DOHH2 (cell line): ENCODE measurements around the gene MEX3C.

Experiments used
- H3F3A ChIP-seq: fragments of 200-600 bp; sonication (generic), shearing (Covaris generic); 2 replicates; pipeline ENCODE4 v1.6.0; 2016; ENCODE audit warnings: antibody characterized with exemption, mild to moderate bottlenecking; ENCODE audit not compliant: control insufficient read depth, insufficient read depth
- H3K27ac ChIP-seq: fragments of 200-600 bp; sonication (generic); 2 replicates; pipeline ENCODE4 v1.5.1; 2014; ENCODE audit warnings: low read depth, mild to moderate bottlenecking, low read length, moderate library complexity
- H3K27me3 ChIP-seq: fragments of 200-600 bp; sonication (generic); 2 replicates; pipeline ENCODE4 v1.6.1; 2014; ENCODE audit warnings: mild to moderate bottlenecking, low read length, mixed read lengths; ENCODE audit not compliant: control insufficient read depth
- H3K36me3 ChIP-seq: fragments of 200-600 bp; sonication (generic); 2 replicates; pipeline ENCODE4 v1.6.1; 2014; ENCODE audit warnings: mild to moderate bottlenecking, low read length, moderate library complexity, mixed read lengths; ENCODE audit not compliant: control insufficient read depth
- H3K4me1 ChIP-seq: fragments of 200-600 bp; sonication (generic); 2 replicates; pipeline ENCODE4 v1.6.1; 2014; ENCODE audit warnings: mild to moderate bottlenecking, low read length, mixed read lengths; ENCODE audit not compliant: control insufficient read depth
- H3K4me2 ChIP-seq: fragments of 200-600 bp; sonication (generic); 2 replicates; pipeline ENCODE4 v1.6.0; 2014; ENCODE audit warnings: mild to moderate bottlenecking, low read length, moderate library complexity
- H3K4me3 ChIP-seq: fragments of 200-600 bp; sonication (generic); 2 replicates; pipeline ENCODE4 v1.5.1; 2014; ENCODE audit warnings: mild to moderate bottlenecking, low read length, mixed read lengths
- H3K79me2 ChIP-seq: fragments of 200-600 bp; sonication (generic); 2 replicates; pipeline ENCODE4 v1.6.1; 2014; ENCODE audit warnings: mild to moderate bottlenecking, low read length, mixed read lengths; ENCODE audit not compliant: control insufficient read depth
- H3K9me2 ChIP-seq: fragments of 200-600 bp; sonication (generic); replicated peaks from 2 replicates; pipeline ENCODE4 v1.6.1; 2014; ENCODE audit warnings: mild to moderate bottlenecking, low read length, mixed read lengths; ENCODE audit not compliant: control insufficient read depth
- H3K9me3 ChIP-seq: fragments of 200-600 bp; sonication (generic); 2 replicates; pipeline ENCODE4 v1.6.1; 2014; ENCODE audit warnings: antibody characterized with exemption, low read length, mixed read lengths; ENCODE audit not compliant: control insufficient read depth, insufficient read depth
- H4K20me1 ChIP-seq: fragments of 200-600 bp; sonication (generic); 2 replicates; pipeline ENCODE4 v1.6.0; 2014; ENCODE audit warnings: low read depth, mild to moderate bottlenecking, antibody characterized with exemption, low read length, moderate library complexity; ENCODE audit not compliant: control insufficient read depth, insufficient read depth
- CTCF ChIP-seq: fragments of 200-600 bp; sonication (generic); IDR thresholded peaks from one replicate; pipeline ENCODE4 v1.5.1; 2014; ENCODE audit warnings: antibody characterized with exemption, mild to moderate bottlenecking, low read depth, low read length; ENCODE audit not compliant: poor library complexity, severe bottlenecking
- EZH2phosphoT487 ChIP-seq: fragments of 200-600 bp; sonication (generic); IDR thresholded peaks from 2 replicates; pipeline ENCODE4 v1.6.1; 2017; ENCODE audit warnings: borderline replicate concordance, mild to moderate bottlenecking, antibody characterized with exemption, low read length, moderate library complexity, mixed read lengths

MEX3C gene

GRCh38 chr18:51165296-51165695 lies 32.2 kb downstream of the MEX3C start:
- Histone ChIP-seq H4K20me1 (no peaks in the 10 kb centered on the region), H3K9me2 (no peaks in the 10 kb centered on the region), H3K9me3 (no peaks in the 10 kb centered on the region), H3K79me2 (no peaks in the 10 kb centered on the region), H3K27ac (no peak overlapping the region), H3K4me3 (no peak overlapping the region), H3K36me3 (no peaks in the 10 kb centered on the region), H3K27me3 (no peaks in the 10 kb centered on the region), H3F3A (no peaks in the 10 kb centered on the region), H3K4me2 (no peak overlapping the region), H3K4me1 (no peaks in the 10 kb centered on the region)
- TF ChIP-seq EZH2phosphoT487 (no peak), CTCF (no peak)

- Histone ChIP-seq H3K27me3 (no peaks in the 10 kb centered on the region), H3K4me2 (no peak overlapping the region), H4K20me1 (no peaks in the 10 kb centered on the region), H3K4me1 (no peaks in the 10 kb centered on the region), H3K79me2 (no peaks in the 10 kb centered on the region), H3K36me3 (no peaks in the 10 kb centered on the region), H3F3A (no peaks in the 10 kb centered on the region), H3K9me3 (no peaks in the 10 kb centered on the region), H3K4me3 (no peak overlapping the region), H3K9me2 (no peaks in the 10 kb centered on the region), H3K27ac (no peak overlapping the region)
- TF ChIP-seq EZH2phosphoT487 (no peak), CTCF (no peak)
These were observed 32.7 kb downstream of the MEX3C start for GRCh38 chr18:51164761-51165281.

- no peaks in the 10 kb centered on the region for H3K36me3 ChIP-seq
- no peaks in the 10 kb centered on the region for H3F3A ChIP-seq
- H4K20me1 ChIP-seq = no peaks in the 10 kb centered on the region
- no peaks in the 10 kb centered on the region for H3K9me3 ChIP-seq
- no peak overlapping the region for H3K4me3 ChIP-seq
- no peaks in the 10 kb centered on the region for H3K79me2 ChIP-seq
- no peak overlapping the region for H3K27ac ChIP-seq
- peaks cover under 1% of the 10 kb centered on the region; the same call in 1 of the 2 replicates for H3K4me1 ChIP-seq
- no peak overlapping the region for H3K4me2 ChIP-seq
- no peaks in the 10 kb centered on the region for H3K9me2 ChIP-seq
- H3K27me3 ChIP-seq = no peaks in the 10 kb centered on the region
- TF ChIP-seq CTCF (no peak), EZH2phosphoT487 (no peak)
These were observed 33.1 kb downstream of the MEX3C start for GRCh38 chr18:51164342-51164741.
